ENCODE data around the gene TRIO.

DNA sequence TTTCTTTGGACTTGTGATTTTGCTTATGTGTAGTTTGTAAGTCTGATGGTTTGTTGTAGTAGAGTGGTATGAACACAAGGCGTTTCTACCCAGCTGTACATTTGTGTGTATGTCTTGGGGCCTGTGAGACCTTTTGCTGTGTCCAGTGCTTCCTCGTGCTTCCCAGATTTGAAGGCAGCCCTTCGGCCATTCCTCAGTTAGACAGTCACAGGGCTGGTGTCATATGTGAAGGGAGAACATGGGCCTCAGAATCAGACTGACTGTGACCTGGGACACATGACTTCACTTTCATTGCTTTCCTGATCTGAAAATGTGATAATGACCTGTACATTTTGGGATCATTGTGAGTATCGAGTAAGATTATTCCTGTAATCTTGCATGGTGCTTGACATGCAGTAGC is 140.0 kb downstream of the TRIO start:
- TF ChIP-seq, protein P1, sequence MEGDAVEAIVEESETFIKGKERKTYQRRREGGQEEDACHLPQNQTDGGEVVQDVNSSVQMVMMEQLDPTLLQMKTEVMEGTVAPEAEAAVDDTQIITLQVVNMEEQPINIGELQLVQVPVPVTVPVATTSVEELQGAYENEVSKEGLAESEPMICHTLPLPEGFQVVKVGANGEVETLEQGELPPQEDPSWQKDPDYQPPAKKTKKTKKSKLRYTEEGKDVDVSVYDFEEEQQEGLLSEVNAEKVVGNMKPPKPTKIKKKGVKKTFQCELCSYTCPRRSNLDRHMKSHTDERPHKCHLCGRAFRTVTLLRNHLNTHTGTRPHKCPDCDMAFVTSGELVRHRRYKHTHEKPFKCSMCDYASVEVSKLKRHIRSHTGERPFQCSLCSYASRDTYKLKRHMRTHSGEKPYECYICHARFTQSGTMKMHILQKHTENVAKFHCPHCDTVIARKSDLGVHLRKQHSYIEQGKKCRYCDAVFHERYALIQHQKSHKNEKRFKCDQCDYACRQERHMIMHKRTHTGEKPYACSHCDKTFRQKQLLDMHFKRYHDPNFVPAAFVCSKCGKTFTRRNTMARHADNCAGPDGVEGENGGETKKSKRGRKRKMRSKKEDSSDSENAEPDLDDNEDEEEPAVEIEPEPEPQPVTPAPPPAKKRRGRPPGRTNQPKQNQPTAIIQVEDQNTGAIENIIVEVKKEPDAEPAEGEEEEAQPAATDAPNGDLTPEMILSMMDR (IDR thresholded peaks at IDR 0.05; ENCODE audit: borderline replicate concordance, extremely low read depth, low read length, poor library complexity, severe bottlenecking) = no peak
- TF ChIP-seq EZH2 (IDR thresholded peaks at IDR 0.05; ENCODE audit: borderline replicate concordance, low read depth, low read length, severe bottlenecking) = no peak
